PC-3 (cell line): ENCODE results near the gene CFAP99. TPM values are rescaled to one million over a fixed set of nuclear protein-coding genes. Genes with fewer than 3 reads are reported as not detected.

Experiments used
- ATAC-seq: fragments of 200-7000 bp; cut with Tn5 transposase; 2 replicates; pipeline ENCODE4 v1.9.1; 2020; ENCODE audit warnings: mild to moderate bottlenecking, moderate library complexity
- BruUV-seq: library from RNA; stranded (reverse); fragments of 400-500 nt; replicated peaks from 2 replicates; lab custom pipeline; 2021; lab: Mats Ljungman, UMichigan
- CTCF ChIA-PET: fragments of 300-600 bp; sonication (Branson Sonifier 250); formaldehyde crosslinking; loops from one replicate; lab custom pipeline; 2022; ENCODE audit warnings: antibody characterized with exemption; lab: Charles Lee
- POLR2A ChIA-PET: fragments of 300-600 bp; sonication (Branson Sonifier 250); formaldehyde crosslinking; loops from one replicate; lab custom pipeline; 2022; ENCODE audit warnings: antibody characterized with exemption; ENCODE audit not compliant: unreplicated experiment; lab: Charles Lee
- DNase-seq: peaks from one replicate; pipeline ENCODE4 v3.0.0-alpha.2; 2015
- H2AFZ ChIP-seq: fragments of 300-600 bp; sonication (generic); 2 replicates; pipeline ENCODE4 v1.6.0; 2016; ENCODE audit warnings: antibody characterized with exemption, low read length
- H3F3A ChIP-seq: fragments of 300-600 bp; sonication (generic); one replicate; pipeline ENCODE4 v1.6.0; 2017; ENCODE audit warnings: antibody characterized with exemption, low read length, control low read depth, mild to moderate bottlenecking; ENCODE audit not compliant: unreplicated experiment
- H3K27ac ChIP-seq: fragments of 300-600 bp; sonication (generic); 2 replicates; pipeline ENCODE4 v1.5.1; 2016; ENCODE audit warnings: mild to moderate bottlenecking, low read length
- H3K27me3 ChIP-seq: fragments of 300-600 bp; sonication (generic); 2 replicates; pipeline ENCODE4 v1.6.1; 2016; ENCODE audit warnings: low read length, mixed read lengths
- H3K36me3 ChIP-seq: fragments of 300-600 bp; sonication (generic); 2 replicates; pipeline ENCODE4 v1.6.1; 2016; ENCODE audit warnings: low read depth, mixed run types, low read length, mixed read lengths
- H3K4me1 ChIP-seq: fragments of 300-600 bp; sonication (generic); 2 replicates; pipeline ENCODE4 v1.5.1; 2016; ENCODE audit warnings: low read length; ENCODE audit not compliant: insufficient read depth
- H3K4me2 ChIP-seq: fragments of 300-600 bp; sonication (generic); 2 replicates; pipeline ENCODE4 v1.6.0; 2016; ENCODE audit warnings: low read length
- H3K4me3 ChIP-seq: fragments of 300-600 bp; sonication (generic); 2 replicates; pipeline ENCODE4 v1.5.1; 2016; ENCODE audit warnings: mild to moderate bottlenecking, low read length, mixed read lengths
- H3K79me2 ChIP-seq: fragments of 300-600 bp; sonication (generic); 2 replicates; pipeline ENCODE4 v1.6.1; 2017; ENCODE audit warnings: low read length, mixed read lengths
- H3K9ac ChIP-seq: fragments of 300-600 bp; sonication (generic); 2 replicates; pipeline ENCODE4 v1.6.0; 2016; ENCODE audit warnings: mild to moderate bottlenecking, low read length
- H3K9me2 ChIP-seq: fragments of 300-600 bp; sonication (generic); replicated peaks from 2 replicates; pipeline ENCODE4 v1.6.1; 2016; ENCODE audit warnings: mixed run types, low read length, mixed read lengths
- H3K9me3 ChIP-seq: fragments of 300-600 bp; sonication (generic); 2 replicates; pipeline ENCODE4 v1.6.1; 2016; ENCODE audit warnings: low read length, mixed read lengths
- H4K20me1 ChIP-seq: fragments of 300-600 bp; sonication (generic); 2 replicates; pipeline ENCODE4 v1.6.1; 2016; ENCODE audit warnings: low read length, mixed read lengths
- EZH2 ChIP-seq: fragments of 300-600 bp; sonication (generic); IDR thresholded peaks from one replicate; pipeline ENCODE4 v1.6.1; 2017; ENCODE audit warnings: antibody characterized with exemption, mild to moderate bottlenecking, low read length; ENCODE audit not compliant: unreplicated experiment
- EZH2phosphoT487 ChIP-seq: fragments of 300-600 bp; sonication (generic); IDR thresholded peaks from 2 replicates; pipeline ENCODE4 v1.6.1; 2018; ENCODE audit warnings: mild to moderate bottlenecking, antibody characterized with exemption, low read length, borderline replicate concordance
- intact Hi-C: fragments of 100-400 bp; cut with micrococcal nuclease; formaldehyde crosslinking; loops from 2 replicates; pipeline ENCODE4 v1.9.0; 2023
- total RNA-seq: library from RNA; depleted of rRNA; stranded (reverse); fragments of >200 nt; gene quantifications from 2 replicates; pipeline ENCODE4 v1.2.3, GENCODE V29; 2014
- TF ChIP-seq, protein P1 (sequence below): fragments of 300-600 bp; sonication (generic); conservative IDR thresholded peaks from 2 replicates; pipeline ENCODE4 v1.5.1; 2017; ENCODE audit warnings: antibody characterized with exemption, low read depth, mild to moderate bottlenecking, low read length

CFAP99 gene
- total RNA-seq, 1 experiment from 2014 or later = not detected

DNA sequence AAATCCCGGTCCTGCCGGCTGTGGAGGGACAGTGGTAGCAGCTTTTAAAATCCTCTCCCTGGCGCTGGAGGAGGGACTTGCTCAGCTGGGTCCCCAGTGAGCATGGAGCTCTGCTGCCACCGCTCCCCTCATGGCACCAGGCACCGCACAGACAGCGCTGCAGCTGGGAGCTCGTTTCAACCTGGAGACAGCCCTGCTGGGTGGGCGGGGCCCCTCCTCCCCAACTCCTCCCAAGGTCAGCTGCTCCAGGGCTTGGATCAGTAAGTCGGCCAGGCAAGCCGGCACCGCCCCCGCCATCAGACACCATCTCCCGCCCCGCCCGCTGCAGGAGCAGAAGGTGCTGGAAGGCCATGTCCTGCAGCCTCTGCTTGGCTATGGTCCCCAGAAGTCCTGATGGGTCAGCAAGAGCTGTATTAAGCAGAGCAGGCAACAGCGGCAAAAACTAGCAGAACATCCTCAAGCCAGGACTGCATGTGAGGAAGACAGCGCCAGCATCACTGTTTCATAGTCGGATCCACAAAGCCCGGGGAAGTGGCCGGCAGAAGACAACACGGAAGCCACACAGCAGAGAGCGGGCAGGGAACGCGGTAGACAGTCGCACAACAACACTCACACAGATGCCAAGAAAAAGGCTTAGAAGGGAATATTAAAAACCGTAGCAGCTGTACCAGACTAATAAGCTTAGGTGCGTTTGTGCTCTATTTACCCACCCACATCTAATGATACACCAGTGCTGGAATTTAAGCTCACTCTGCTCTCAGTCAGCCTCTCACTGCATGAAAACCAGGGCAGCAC lies 16.5 kb upstream of the CFAP99 start:
- Histone ChIP-seq H3K9ac (no peak overlapping the region), H3K4me3 (peak overlapping the region; percentile 63), H3K79me2 (no peaks in the 10 kb centered on the region), H3K27me3 (no peaks in the 10 kb centered on the region), H2AFZ (peak overlapping the region; percentile 78), H3K4me1 (peaks cover 9% of the 10 kb centered on the region; the same call in 1 of the 2 replicates), H3K36me3 (no peaks in the 10 kb centered on the region), H3K27ac (no peak overlapping the region), H3K9me2 (no peaks in the 10 kb centered on the region), H3K9me3 (no peaks in the 10 kb centered on the region), H4K20me1 (no peaks in the 10 kb centered on the region), H3F3A (no peaks in the 10 kb centered on the region), H3K4me2 (peak overlapping the region; percentile 83)
- peak; percentile 85 for ATAC-seq
- intact Hi-C loops = no loop called here
- no TSS peak for BruUV-seq
- TF ChIP-seq, protein P1, sequence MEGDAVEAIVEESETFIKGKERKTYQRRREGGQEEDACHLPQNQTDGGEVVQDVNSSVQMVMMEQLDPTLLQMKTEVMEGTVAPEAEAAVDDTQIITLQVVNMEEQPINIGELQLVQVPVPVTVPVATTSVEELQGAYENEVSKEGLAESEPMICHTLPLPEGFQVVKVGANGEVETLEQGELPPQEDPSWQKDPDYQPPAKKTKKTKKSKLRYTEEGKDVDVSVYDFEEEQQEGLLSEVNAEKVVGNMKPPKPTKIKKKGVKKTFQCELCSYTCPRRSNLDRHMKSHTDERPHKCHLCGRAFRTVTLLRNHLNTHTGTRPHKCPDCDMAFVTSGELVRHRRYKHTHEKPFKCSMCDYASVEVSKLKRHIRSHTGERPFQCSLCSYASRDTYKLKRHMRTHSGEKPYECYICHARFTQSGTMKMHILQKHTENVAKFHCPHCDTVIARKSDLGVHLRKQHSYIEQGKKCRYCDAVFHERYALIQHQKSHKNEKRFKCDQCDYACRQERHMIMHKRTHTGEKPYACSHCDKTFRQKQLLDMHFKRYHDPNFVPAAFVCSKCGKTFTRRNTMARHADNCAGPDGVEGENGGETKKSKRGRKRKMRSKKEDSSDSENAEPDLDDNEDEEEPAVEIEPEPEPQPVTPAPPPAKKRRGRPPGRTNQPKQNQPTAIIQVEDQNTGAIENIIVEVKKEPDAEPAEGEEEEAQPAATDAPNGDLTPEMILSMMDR = no peak
- TF ChIP-seq EZH2phosphoT487 = no peak
- no peak for TF ChIP-seq EZH2
- POLR2A ChIA-PET = no interaction called here
- DNase-seq = peak; percentile 23
- CTCF ChIA-PET = interaction anchor here (0.7 kb wide), 1 partner anchor 62 kb away, joined by 5 read pairs; no protein-coding TSS in a partner anchor

GRCh38 chr4:2402941-2403340 lies 15.8 kb upstream of the CFAP99 start:
- Histone ChIP-seq H3K4me3 (peak overlapping the region; percentile 63; the same call in 1 of the 2 replicates), H3K36me3 (no peaks in the 10 kb centered on the region), H2AFZ (no peak overlapping the region), H3K79me2 (no peaks in the 10 kb centered on the region), H3K27ac (no peak overlapping the region), H4K20me1 (no peaks in the 10 kb centered on the region), H3K9ac (no peak overlapping the region), H3K4me1 (peaks cover 9% of the 10 kb centered on the region; the same call in 1 of the 2 replicates), H3F3A (no peaks in the 10 kb centered on the region), H3K9me2 (no peaks in the 10 kb centered on the region), H3K9me3 (no peaks in the 10 kb centered on the region), H3K4me2 (peak overlapping the region; percentile 83), H3K27me3 (no peaks in the 10 kb centered on the region)
- intact Hi-C loops = no loop called here
- DNase-seq (no peak), ATAC-seq (no peak)
- POLR2A ChIA-PET = no interaction called here
- TF ChIP-seq EZH2phosphoT487 (no peak), EZH2 (no peak)
- TF ChIP-seq, protein P1 = no peak
- BruUV-seq = no TSS peak
- CTCF ChIA-PET = no interaction called here

- CTCF ChIA-PET = no interaction called here
- no peak for ATAC-seq
These were observed 12.3 kb upstream of the CFAP99 start for GRCh38 chr4:2406406-2406805.

More at GRCh38 chr4:2406406-2406805, 12.3 kb upstream of the CFAP99 start:
- no peaks in the 10 kb centered on the region for H3K27me3 ChIP-seq
- no peak overlapping the region for H3K9ac ChIP-seq
- no peaks in the 10 kb centered on the region for H3F3A ChIP-seq
- H4K20me1 ChIP-seq = no peaks in the 10 kb centered on the region
- TF ChIP-seq EZH2phosphoT487 (no peak), EZH2 (no peak)
- TF ChIP-seq, protein P1 = no peak
- H3K79me2 ChIP-seq = peaks cover 6% of the 10 kb centered on the region
- H3K9me2 ChIP-seq = no peaks in the 10 kb centered on the region
- POLR2A ChIA-PET = no interaction called here
- no peaks in the 10 kb centered on the region for H3K36me3 ChIP-seq
- H3K4me3 ChIP-seq = no peak overlapping the region
- H3K27ac ChIP-seq = no peak overlapping the region
- BruUV-seq = no TSS peak
- peaks cover 12% of the 10 kb centered on the region; the same call in 1 of the 2 replicates for H3K4me1 ChIP-seq
- no peak overlapping the region for H2AFZ ChIP-seq
- intact Hi-C loops = no loop called here
- H3K9me3 ChIP-seq = no peaks in the 10 kb centered on the region
- no peak for DNase-seq
- no peak overlapping the region for H3K4me2 ChIP-seq
